H1 (cell line): ENCODE measurements around the gene SLC3A2. TPM values are rescaled to one million over a fixed set of nuclear protein-coding genes. Genes with fewer than 3 reads are reported as not detected.

Experiments used
- EP300 ChIP-seq, 2 experiments: IDR thresholded peaks; 1 replicate in 1 of 2; 2 replicates in 1 of 2; pipeline ENCODE4 v1.6.1; 2011 to 2012; ENCODE audit warnings: low read depth in 2 of 2, low read length in 2 of 2, mild to moderate bottlenecking in 2 of 2, borderline replicate concordance in 1 of 2, inconsistent platforms in 1 of 2, moderate library complexity in 1 of 2
- polyA plus RNA-seq, 7 experiments: library from polyadenylated mRNA; depleted of rRNA in 3 of 7; stranded (reverse) in 5 of 7; unstranded in 2 of 7; fragments of >200 nt in 5 of 7; fragments of 200-250 nt in 2 of 7; gene quantifications; 1 replicate in 5 of 7; 2 replicates in 1 of 7; 4 replicates in 1 of 7; pipeline versions ENCODE4 v1.2.1 to v1.2.3, GENCODE V29; 2011 to 2013; ENCODE audit warnings: missing spikeins in 2 of 7, mixed read lengths in 2 of 7
- total RNA-seq: library from RNA; stranded (reverse); fragmentation: NEBNext Ultra II Directional; extraction: Animal tissue kit (Norgen Biotek cat#: 25700); gene quantifications from 2 replicates; pipeline ENCODE4 v1.2.1, GENCODE V29; 2021

The SLC3A2 gene
- total and polyA plus RNA-seq, 2 of the 8 experiments (the other 6 are each of a cell fraction or from before 2014, with no cell fraction given): 410 to 435 TPM

DNA sequence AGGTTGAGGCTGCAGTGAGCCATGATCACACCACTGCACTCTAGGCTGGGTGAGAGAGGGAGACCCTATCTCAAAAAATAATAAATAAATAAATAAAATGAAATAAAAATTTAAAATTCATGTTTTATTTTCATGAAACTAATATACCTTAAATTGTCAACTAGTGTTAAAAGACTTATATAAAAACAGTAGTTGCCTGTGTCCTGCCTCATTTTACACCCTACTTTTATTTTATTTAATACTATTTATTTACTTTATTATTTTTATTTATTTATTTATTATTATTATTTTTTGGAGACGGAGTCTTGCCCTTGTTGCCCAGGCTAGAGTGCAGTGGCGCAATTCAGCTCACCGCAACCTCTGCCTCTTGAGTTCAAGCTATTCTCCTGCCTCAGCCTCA is 36.5 kb upstream of the SLC3A2 start (continued):
- TF ChIP-seq EP300 (IDR thresholded peaks at IDR 0.05; ENCODE audit: borderline replicate concordance in 1 of 2, low read depth in 2 of 2, low read length in 2 of 2): no peak
